T-helper 2 cell treated with Interferon-gamma antibody and Interleukin-4, amounts not matched to agents 100 ng/mL and 5 ng/mL, for 36 hours (primary cell): ENCODE measurements around the gene SSU72. TPM values are rescaled to one million over a fixed set of nuclear protein-coding genes. Genes with fewer than 3 reads are reported as not detected.
"Not testable (repeated sequence)": the region's sequence is repeated elsewhere in the genome, so short reads cannot be mapped to it uniquely, and the experiment has no call there.

Experiments used
- intact Hi-C: fragments of 100-400 bp; cut with micrococcal nuclease; formaldehyde crosslinking; loops from one replicate; pipeline ENCODE4 v1.15.1; 2023
- total RNA-seq: library from RNA; stranded (reverse); gene quantifications from 2 replicates; pipeline ENCODE4 v1.2.3, GENCODE V29; 2022

Gene SSU72
- total RNA-seq, 1 donor from 2014 or later: 137 TPM

- intact Hi-C loops: no loop called here
Observed at GRCh38 chr1:1531947-1532346, 42.7 kb downstream of the SSU72 start.

- intact Hi-C loops: no loop called here
Observed at GRCh38 chr1:1529936-1530335, 44.7 kb downstream of the SSU72 start.

- intact Hi-C loops: no loop called here
Observed at GRCh38 chr1:1529321-1529720, 45.3 kb downstream of the SSU72 start.

GRCh38 chr1:1528301-1529267, 46.1 kb downstream of the SSU72 start:
- intact Hi-C loops: no loop called here

GRCh38 chr1:1527092-1527816, 47.4 kb downstream of the SSU72 start:
- intact Hi-C loops: no loop called here

GRCh38 chr1:1526476-1526875, 48.2 kb downstream of the SSU72 start:
- intact Hi-C loops: not testable (repeated sequence)

GRCh38 chr1:1524750-1525383, 49.8 kb downstream of the SSU72 start:
- intact Hi-C loops: not testable (repeated sequence)

GRCh38 chr1:1523651-1524050, 51.0 kb downstream of the SSU72 start:
- intact Hi-C loops: not testable (repeated sequence)

- intact Hi-C loops: not testable (repeated sequence)
Observed at GRCh38 chr1:1523226-1523625, 51.4 kb downstream of the SSU72 start.

GRCh38 chr1:1522536-1522935, 52.1 kb downstream of the SSU72 start:
- intact Hi-C loops: not testable (repeated sequence)

GRCh38 chr1:1521331-1521730, 53.3 kb downstream of the SSU72 start:
- intact Hi-C loops: no loop called here

GRCh38 chr1:1519805-1520505, 54.7 kb downstream of the SSU72 start:
- intact Hi-C loops: not testable (repeated sequence)

- intact Hi-C loops: not testable (repeated sequence)
Observed at GRCh38 chr1:1518621-1519007, 56.0 kb downstream of the SSU72 start.

GRCh38 chr1:1517973-1518620, 56.6 kb downstream of the SSU72 start:
- intact Hi-C loops: no loop called here

- intact Hi-C loops: not testable (repeated sequence)
Observed at GRCh38 chr1:1516923-1517322, 57.7 kb downstream of the SSU72 start.

GRCh38 chr1:1514376-1514775, 60.3 kb downstream of the SSU72 start:
- intact Hi-C loops: loop anchor here (5.0 kb wide), 1 partner anchor 107 kb away; the partner anchor contains the start of gene MRPL20

- intact Hi-C loops: loop anchor here (5.0 kb wide), 1 partner anchor 106 kb away; the partner anchor contains the start of gene MRPL20
Observed at GRCh38 chr1:1513675-1514074, 61.0 kb downstream of the SSU72 start.

- intact Hi-C loops: loop anchor here (1.0 to 5.0 kb wide), 2 partner anchors 62 to 105 kb away; partner anchors contain the start of genes MRPL20 and SSU72
Observed at GRCh38 chr1:1512425-1512824, 62.2 kb downstream of the SSU72 start.

- intact Hi-C loops: loop anchor here (1.0 to 5.0 kb wide), 2 partner anchors 63 to 104 kb away; partner anchors contain the start of genes MRPL20 and SSU72
Observed at GRCh38 chr1:1511533-1512285, 63.0 kb downstream of the SSU72 start, which contains the start of gene ATAD3A. TSS of gene ATAD3A (plus strand) at chr1:1512162. CDS start at chr1:1512269, 107 bp downstream.
